HUDEP-2 (cell line): ENCODE results near the gene TERT.
"Not testable (repeated sequence)": the region's sequence is repeated elsewhere in the genome, so short reads cannot be mapped to it uniquely, and the experiment has no call there.

ENCODE experiments used
- DNase-seq, 76 experiments: peaks; one replicate each; lab custom pipeline; 2025; ENCODE audit not compliant: unreplicated experiment in 76 of 76; lab: John Stamatoyannopoulos, UW

Gene TERT

GRCh38 chr5:1331861-1332405 is 37.1 kb upstream of the TERT start:
- DNase-seq = no peak

- DNase-seq = no peak
Observed at GRCh38 chr5:1330847-1331831, 36.3 kb upstream of the TERT start.

GRCh38 chr5:1330146-1330846 is 35.4 kb upstream of the TERT start:
- no peak for DNase-seq

GRCh38 chr5:1329111-1329579 is 34.3 kb upstream of the TERT start:
- no peak for DNase-seq

GRCh38 chr5:1328237-1329110 is 33.6 kb upstream of the TERT start:
- not testable (repeated sequence) for DNase-seq

GRCh38 chr5:1326901-1327756 is 32.3 kb upstream of the TERT start:
- DNase-seq = not testable (repeated sequence)

GRCh38 chr5:1326532-1326875 is 31.6 kb upstream of the TERT start:
- DNase-seq = not testable (repeated sequence)

- no peak for DNase-seq
Observed at GRCh38 chr5:1325870-1326531, 31.1 kb upstream of the TERT start.

- no peak for DNase-seq
Observed at GRCh38 chr5:1325191-1325741, 30.4 kb upstream of the TERT start.

GRCh38 chr5:1324719-1325190 is 29.9 kb upstream of the TERT start:
- no peak for DNase-seq

GRCh38 chr5:1324301-1324700 is 29.4 kb upstream of the TERT start:
- no peak for DNase-seq

- DNase-seq = no peak
Observed at GRCh38 chr5:1323803-1324173, 28.9 kb upstream of the TERT start.

- DNase-seq = no peak
Observed at GRCh38 chr5:1322955-1323802, 28.3 kb upstream of the TERT start.

- DNase-seq = no peak
Observed at GRCh38 chr5:1322036-1322900, 27.4 kb upstream of the TERT start.

- DNase-seq = no peak
Observed at GRCh38 chr5:1321576-1321975, 26.7 kb upstream of the TERT start.

GRCh38 chr5:1320436-1321344 is 25.8 kb upstream of the TERT start:
- DNase-seq = no peak
